ENCODE results near the gene TSPAN18.

- no peak for TF ChIP-seq CTCF (IDR thresholded peaks at IDR 0.05)
- TF ChIP-seq POLR2AphosphoS5 (IDR thresholded peaks at IDR 0.05; ENCODE audit: insufficient read depth in 1 of 2, low read depth in 1 of 2): no peak
- no peak for TF ChIP-seq POLR2A (IDR thresholded peaks at IDR 0.05)
These were observed 15.5 kb upstream of the TSPAN18 start for GRCh38 chr11:44711113-44711786.

All from vagina (tissue), 2 donors.